B cell (primary cell): Measurements from ENCODE around the gene FAM114A1. TPM values are rescaled to one million over a fixed set of nuclear protein-coding genes. Genes with fewer than 3 reads are reported as not detected.

Experiments
- ATAC-seq: fragments of 200-7000 bp; cut with Tn5 transposase; one replicate; pipeline ENCODE4 v1.10.0; 2021; ENCODE audit warnings: low read depth, mild to moderate bottlenecking, moderate number of reproducible peaks, moderate library complexity
- CTCF ChIA-PET: fragments of 350-600 bp; sonication (Branson Sonifier 250); formaldehyde crosslinking; loops from one replicate; lab custom pipeline; 2021; ENCODE audit warnings: antibody characterized with exemption, inconsistent platforms; lab: Charles Lee
- POLR2A ChIA-PET: fragments of 350-600 bp; sonication (Branson Sonifier 250); formaldehyde crosslinking; loops from one replicate; lab custom pipeline; 2021; ENCODE audit warnings: antibody characterized with exemption; lab: Charles Lee
- DNase-seq: peaks from one replicate; pipeline ENCODE4 v3.0.0; 2013
- H2AFZ ChIP-seq: 2 replicates; pipeline ENCODE4 v1.6.1; 2012; ENCODE audit warnings: mild to moderate bottlenecking, low read depth, low read length; ENCODE audit not compliant: insufficient read depth, poor library complexity, severe bottlenecking
- H3K27ac ChIP-seq, 2 donors: 1 replicate in 1 of 2; 2 replicates in 1 of 2; pipeline ENCODE4 v1.5.1; 2012 to 2013; ENCODE audit warnings: low read length in 2 of 2, mild to moderate bottlenecking in 2 of 2, moderate library complexity in 1 of 2
- H3K27me3 ChIP-seq, 4 experiments: fragments of 200-600 bp in 1 of 4; sonication (generic) in 1 of 4; replicated peaks in 1 of 4; 1 replicate in 2 of 4; 2 replicates in 2 of 4; pipeline versions ENCODE4 v1.6.1 to v1.7.0; 2013 to 2016; ENCODE audit warnings: low read length in 3 of 4, mild to moderate bottlenecking in 2 of 4, mixed read lengths in 1 of 4, moderate library complexity in 1 of 4; ENCODE audit not compliant: insufficient read depth in 4 of 4, control insufficient read depth in 3 of 4; ENCODE audit errors: control extremely low read depth in 1 of 4
- H3K36me3 ChIP-seq, 2 experiments: replicated peaks in 1 of 2; 1 replicate in 1 of 2; 2 replicates in 1 of 2; pipeline versions ENCODE4 v1.6.1 to v1.7.1; 2013; ENCODE audit warnings: low read length in 1 of 2; ENCODE audit not compliant: insufficient read depth in 2 of 2, control insufficient read depth in 1 of 2; ENCODE audit errors: control extremely low read depth in 1 of 2, extremely low read depth in 1 of 2
- H3K4me1 ChIP-seq, 2 donors: fragments of 200-600 bp in 1 of 2; sonication (generic) in 1 of 2; 1 replicate in 1 of 2; 2 replicates in 1 of 2; pipeline versions ENCODE4 v1.5.1 to v1.6.1; 2013 to 2017; ENCODE audit warnings: low read length in 2 of 2; ENCODE audit not compliant: control insufficient read depth in 2 of 2, insufficient read depth in 2 of 2
- H3K4me2 ChIP-seq: replicated peaks from 2 replicates; pipeline ENCODE3; 2012; ENCODE audit warnings: mild to moderate bottlenecking, low read depth, low read length; ENCODE audit not compliant: poor library complexity, severe bottlenecking
- H3K4me3 ChIP-seq, 5 experiments: fragments of 200-600 bp in 1 of 5; sonication (generic) in 1 of 5; 1 replicate in 3 of 5; 2 replicates in 2 of 5; pipeline versions ENCODE4 v1.5.1 to v1.7.0; 2011 to 2016; ENCODE audit warnings: low read length in 4 of 5, mild to moderate bottlenecking in 4 of 5, low read depth in 2 of 5, control low read depth in 1 of 5, moderate library complexity in 1 of 5; ENCODE audit not compliant: insufficient read depth in 1 of 5; ENCODE audit errors: control extremely low read depth in 1 of 5, extremely low read depth in 1 of 5
- H3K79me2 ChIP-seq: fragments of 200-600 bp; sonication (generic); one replicate; pipeline ENCODE4 v1.6.0; 2016; ENCODE audit warnings: low read length; ENCODE audit not compliant: control insufficient read depth, insufficient read depth
- H3K9ac ChIP-seq: fragments of 200-600 bp; sonication (generic); 2 replicates; pipeline ENCODE4 v1.6.1; 2017; ENCODE audit warnings: mild to moderate bottlenecking, low read length, moderate library complexity
- H3K9me3 ChIP-seq, 3 donors: one replicate each; pipeline versions ENCODE4 v1.6.1 to v1.7.1; 2013; ENCODE audit warnings: low read length in 2 of 3; ENCODE audit not compliant: control insufficient read depth in 2 of 3, insufficient read depth in 1 of 3; ENCODE audit errors: control extremely low read depth in 1 of 3
- H4K20me1 ChIP-seq: 2 replicates; pipeline ENCODE4 v1.6.0; 2012; ENCODE audit warnings: mild to moderate bottlenecking, low read length; ENCODE audit not compliant: insufficient read depth, control insufficient read depth, poor library complexity, severe bottlenecking
- H3K27ac Mint-ChIP-seq: one replicate; pipeline ENCODE4 v1.8.0; 2021; ENCODE audit warnings: mixed read lengths
- H3K27me3 Mint-ChIP-seq: one replicate; pipeline ENCODE4 v1.8.0; 2021; ENCODE audit warnings: mixed read lengths
- H3K4me1 Mint-ChIP-seq: one replicate; pipeline ENCODE4 v1.8.0; 2021; ENCODE audit warnings: mixed read lengths
- H3K4me3 Mint-ChIP-seq: one replicate; pipeline ENCODE4 v1.8.0; 2021; ENCODE audit warnings: mixed read lengths
- H3K9me3 Mint-ChIP-seq: one replicate; pipeline ENCODE4 v1.8.0; 2022; ENCODE audit warnings: mixed read lengths; ENCODE audit not compliant: insufficient read depth
- EZH2 ChIP-seq: IDR thresholded peaks from 2 replicates; pipeline ENCODE4 v1.6.1; 2012; ENCODE audit warnings: borderline replicate concordance, low read depth, mild to moderate bottlenecking, moderate library complexity, low read length; ENCODE audit not compliant: insufficient read depth, poor library complexity, severe bottlenecking
- WGBS: methylation state at CpG from one replicate; pipeline ENCODE4 v1.1.5; 2013; ENCODE audit warnings: missing lambda C conversion rate; ENCODE audit not compliant: insufficient coverage; 5-methylcytosine and 5-hydroxymethylcytosine counted together
- intact Hi-C: fragments of 100-400 bp; cut with micrococcal nuclease; formaldehyde crosslinking; loops from one replicate; pipeline ENCODE4 v1.10.0; 2022
- polyA plus RNA-seq: library from polyadenylated mRNA; depleted of rRNA; stranded (reverse); fragments of >200 nt; gene quantifications from 2 replicates; pipeline ENCODE4 v1.2.3, GENCODE V29; 2012
- total RNA-seq, 2 donors: library from RNA; stranded (reverse); fragments of 120-200 nt in 1 of 2; gene quantifications; 1 replicate in 1 of 2; 2 replicates in 1 of 2; pipeline versions ENCODE4 v1.2.3 to v1.2.4, GENCODE V29; 2013 to 2022
- TF ChIP-seq, protein P1 (sequence below): fragments of 200-600 bp; IDR thresholded peaks from one replicate; pipeline ENCODE4 v1.8.0; 2022; ENCODE audit warnings: antibody characterized with exemption, mild to moderate bottlenecking

Gene FAM114A1
- total and polyA plus RNA-seq, 2 donors (not counting 1 experiment from before 2014, with no cell fraction given), result 0.30 to 2.9 TPM

DNA sequence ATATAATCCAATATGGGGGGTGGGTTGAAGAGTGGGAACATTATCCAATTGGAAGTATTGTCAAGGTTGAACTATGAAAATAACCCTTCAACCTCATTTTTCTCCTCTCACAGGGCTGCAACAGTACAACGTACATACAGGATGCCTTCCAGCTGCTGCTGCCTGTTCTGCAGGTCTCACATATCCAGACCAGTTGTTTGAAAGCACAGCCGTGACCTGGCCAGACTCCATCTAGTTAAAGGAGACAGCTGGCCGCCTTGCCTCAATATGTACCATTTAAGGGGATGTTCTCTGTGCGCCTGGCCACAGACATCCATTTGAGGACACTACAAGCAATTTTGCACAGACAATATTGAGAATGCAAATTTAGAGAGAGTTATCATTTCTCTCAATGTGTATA is 75.7 kb downstream of the FAM114A1 start:
- no peaks in the 10 kb centered on the region for H3K9me3 Mint-ChIP-seq
- no peaks in the 10 kb centered on the region for H3K27me3 Mint-ChIP-seq
- Histone ChIP-seq H3K4me1 (peaks cover 2 to 5% of the 10 kb centered on the region in 2 donors), H3K4me2 (no peak overlapping the region), H3K27ac (no peak overlapping the region), H3K36me3 (no peaks in the 10 kb centered on the region), H3K79me2 (no peaks in the 10 kb centered on the region), H4K20me1 (no peaks in the 10 kb centered on the region), H3K9ac (no peak overlapping the region), H3K9me3 (no peaks in the 10 kb centered on the region), H3K4me3 (no peak overlapping the region), H2AFZ (no peak overlapping the region), H3K27me3 (no peaks in the 10 kb centered on the region)
- H3K27ac Mint-ChIP-seq, result no peak overlapping the region
- CTCF ChIA-PET, result no interaction called here
- intact Hi-C loops, result no loop called here
- no peak overlapping the region for H3K4me3 Mint-ChIP-seq
- TF ChIP-seq, protein P1, sequence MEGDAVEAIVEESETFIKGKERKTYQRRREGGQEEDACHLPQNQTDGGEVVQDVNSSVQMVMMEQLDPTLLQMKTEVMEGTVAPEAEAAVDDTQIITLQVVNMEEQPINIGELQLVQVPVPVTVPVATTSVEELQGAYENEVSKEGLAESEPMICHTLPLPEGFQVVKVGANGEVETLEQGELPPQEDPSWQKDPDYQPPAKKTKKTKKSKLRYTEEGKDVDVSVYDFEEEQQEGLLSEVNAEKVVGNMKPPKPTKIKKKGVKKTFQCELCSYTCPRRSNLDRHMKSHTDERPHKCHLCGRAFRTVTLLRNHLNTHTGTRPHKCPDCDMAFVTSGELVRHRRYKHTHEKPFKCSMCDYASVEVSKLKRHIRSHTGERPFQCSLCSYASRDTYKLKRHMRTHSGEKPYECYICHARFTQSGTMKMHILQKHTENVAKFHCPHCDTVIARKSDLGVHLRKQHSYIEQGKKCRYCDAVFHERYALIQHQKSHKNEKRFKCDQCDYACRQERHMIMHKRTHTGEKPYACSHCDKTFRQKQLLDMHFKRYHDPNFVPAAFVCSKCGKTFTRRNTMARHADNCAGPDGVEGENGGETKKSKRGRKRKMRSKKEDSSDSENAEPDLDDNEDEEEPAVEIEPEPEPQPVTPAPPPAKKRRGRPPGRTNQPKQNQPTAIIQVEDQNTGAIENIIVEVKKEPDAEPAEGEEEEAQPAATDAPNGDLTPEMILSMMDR, result no peak
- TF ChIP-seq EZH2, result no peak
- WGBS, result 100% methylated on average over 3 of the region's 4 CpGs
- no peak for ATAC-seq
- no peak for DNase-seq
- POLR2A ChIA-PET, result no interaction called here
- peaks cover 6% of the 10 kb centered on the region for H3K4me1 Mint-ChIP-seq

DNA sequence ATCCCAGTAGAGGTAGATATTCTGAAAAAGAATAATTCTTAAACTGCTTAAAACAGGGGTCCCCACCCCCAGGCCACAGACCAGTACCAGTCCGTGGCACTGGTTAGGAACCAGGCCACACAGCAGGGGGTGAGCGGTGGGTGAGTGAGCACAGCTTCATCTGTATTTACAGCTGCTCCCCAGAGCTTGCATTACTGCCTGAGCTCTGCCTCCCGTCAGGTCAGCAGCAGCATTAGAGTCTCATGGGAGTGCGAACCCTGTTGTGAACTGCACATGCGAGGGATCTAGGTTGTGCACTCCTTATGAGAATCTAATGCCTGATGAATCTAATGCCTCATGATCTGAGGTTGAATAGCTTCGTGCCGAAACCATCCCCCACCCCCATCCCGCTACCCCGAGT is 76.8 kb downstream of the FAM114A1 start:
- Mint-ChIP-seq H3K9me3 (no peaks in the 10 kb centered on the region), H3K27me3 (no peaks in the 10 kb centered on the region), H3K4me1 (peaks cover 6% of the 10 kb centered on the region), H3K27ac (no peak overlapping the region), H3K4me3 (no peak overlapping the region)
- no peaks in the 10 kb centered on the region for H3K9me3 ChIP-seq
- 100% methylated on average over 7 of the region's 9 CpGs for WGBS
- no peak overlapping the region for H3K4me2 ChIP-seq
- H2AFZ ChIP-seq, result no peak overlapping the region
- TF ChIP-seq, protein P1, result no peak
- no peak for TF ChIP-seq EZH2
- intact Hi-C loops, result no loop called here
- no peaks in the 10 kb centered on the region for H3K36me3 ChIP-seq
- no peak overlapping the region for H3K9ac ChIP-seq
- ATAC-seq (no peak), DNase-seq (no peak)
- no peaks in the 10 kb centered on the region for H3K79me2 ChIP-seq
- H3K27ac ChIP-seq, result no peak overlapping the region
- H4K20me1 ChIP-seq, result no peaks in the 10 kb centered on the region
- H3K4me3 ChIP-seq, result no peak overlapping the region
- no peaks in the 10 kb centered on the region for H3K27me3 ChIP-seq
- ChIA-PET POLR2A (interaction anchor here (0.5 kb wide), 1 partner anchor 97 kb away, joined by 4 read pairs; no protein-coding TSS in a partner anchor), CTCF (no interaction called here)
- H3K4me1 ChIP-seq, result peaks cover 2 to 5% of the 10 kb centered on the region in 2 donors
